Measurements from ENCODE around the gene SVEP1.

Gene SVEP1

GRCh38 chr9:110317911-110318310, 261.6 kb downstream of the SVEP1 start:
- no peak overlapping the region for H3K27ac ChIP-seq
- no peak for TF ChIP-seq CTCF (IDR thresholded peaks at IDR 0.05)
- TF ChIP-seq ZFX (IDR thresholded peaks at IDR 0.05; ENCODE audit: borderline replicate concordance), result no peak

- no peak for TF ChIP-seq CTCF (IDR thresholded peaks at IDR 0.05)
- TF ChIP-seq ZFX (IDR thresholded peaks at IDR 0.05; ENCODE audit: borderline replicate concordance), result no peak
- no peak overlapping the region for H3K27ac ChIP-seq
Observed at GRCh38 chr9:110316261-110317075, 263.1 kb downstream of the SVEP1 start.

All from 22Rv1 (cell line).